ENCODE results near the gene CALCA.
A peak's percentile ranks its signal among the peaks of the same experiment; 100 is the strongest.

The CALCA gene

DNA sequence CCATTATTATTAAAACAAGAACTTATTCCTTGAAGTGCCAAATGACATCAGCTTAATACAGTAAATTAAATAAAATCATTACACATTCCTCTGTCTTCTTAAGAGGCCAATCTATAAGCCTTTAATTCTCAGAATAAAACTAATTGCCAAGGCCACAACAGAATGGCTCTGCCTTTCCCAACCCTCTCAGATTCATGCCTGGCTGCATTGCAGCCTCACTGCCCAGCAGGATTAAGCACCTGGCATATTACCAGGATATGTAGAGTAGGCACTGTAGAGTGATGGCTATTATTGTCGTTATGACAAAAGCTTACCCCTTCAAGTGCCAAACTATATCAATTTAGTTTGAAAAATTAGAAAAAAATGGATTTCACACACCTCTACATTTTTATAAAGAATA lies 9.4 kb upstream of the CALCA start:
- H3K9me3 Mint-ChIP-seq: no peaks in the 10 kb centered on the region
- H3K4me1 Mint-ChIP-seq: no peaks in the 10 kb centered on the region
- H3K4me3 Mint-ChIP-seq: no peak overlapping the region
- no peak overlapping the region for H3K27ac Mint-ChIP-seq
- peaks cover 48% of the 10 kb centered on the region for H3K27me3 Mint-ChIP-seq (ENCODE audit: low read depth)
- no peaks in the 10 kb centered on the region for H3K36me3 Mint-ChIP-seq (ENCODE audit: low read depth)
- TF ChIP-seq, protein P1, sequence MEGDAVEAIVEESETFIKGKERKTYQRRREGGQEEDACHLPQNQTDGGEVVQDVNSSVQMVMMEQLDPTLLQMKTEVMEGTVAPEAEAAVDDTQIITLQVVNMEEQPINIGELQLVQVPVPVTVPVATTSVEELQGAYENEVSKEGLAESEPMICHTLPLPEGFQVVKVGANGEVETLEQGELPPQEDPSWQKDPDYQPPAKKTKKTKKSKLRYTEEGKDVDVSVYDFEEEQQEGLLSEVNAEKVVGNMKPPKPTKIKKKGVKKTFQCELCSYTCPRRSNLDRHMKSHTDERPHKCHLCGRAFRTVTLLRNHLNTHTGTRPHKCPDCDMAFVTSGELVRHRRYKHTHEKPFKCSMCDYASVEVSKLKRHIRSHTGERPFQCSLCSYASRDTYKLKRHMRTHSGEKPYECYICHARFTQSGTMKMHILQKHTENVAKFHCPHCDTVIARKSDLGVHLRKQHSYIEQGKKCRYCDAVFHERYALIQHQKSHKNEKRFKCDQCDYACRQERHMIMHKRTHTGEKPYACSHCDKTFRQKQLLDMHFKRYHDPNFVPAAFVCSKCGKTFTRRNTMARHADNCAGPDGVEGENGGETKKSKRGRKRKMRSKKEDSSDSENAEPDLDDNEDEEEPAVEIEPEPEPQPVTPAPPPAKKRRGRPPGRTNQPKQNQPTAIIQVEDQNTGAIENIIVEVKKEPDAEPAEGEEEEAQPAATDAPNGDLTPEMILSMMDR (IDR thresholded peaks at IDR 0.05; ENCODE audit: unreplicated experiment in 3 of 3): no peak

- no peaks in the 10 kb centered on the region for H3K9me3 Mint-ChIP-seq
- no peaks in the 10 kb centered on the region for H3K4me1 Mint-ChIP-seq
- H3K27ac Mint-ChIP-seq: no peak overlapping the region
- H3K4me3 Mint-ChIP-seq: no peak overlapping the region
- peaks cover 51% of the 10 kb centered on the region for H3K27me3 Mint-ChIP-seq (ENCODE audit: low read depth)
- H3K36me3 Mint-ChIP-seq (ENCODE audit: low read depth): no peaks in the 10 kb centered on the region
- TF ChIP-seq, protein P1 (IDR thresholded peaks at IDR 0.05; ENCODE audit: unreplicated experiment in 3 of 3): no peak
Observed at GRCh38 chr11:14980854-14981253, 8.7 kb upstream of the CALCA start.

- TF ChIP-seq, protein P1 (IDR thresholded peaks at IDR 0.05; ENCODE audit: unreplicated experiment in 3 of 3): no peak
- no peaks in the 10 kb centered on the region for H3K36me3 Mint-ChIP-seq (ENCODE audit: low read depth)
- no peak overlapping the region for H3K4me3 Mint-ChIP-seq
- H3K9me3 Mint-ChIP-seq: no peaks in the 10 kb centered on the region
- peaks cover 26% of the 10 kb centered on the region for H3K4me1 Mint-ChIP-seq
- no peak overlapping the region for H3K27ac Mint-ChIP-seq
- peaks cover 80% of the 10 kb centered on the region for H3K27me3 Mint-ChIP-seq (ENCODE audit: low read depth)
Observed at GRCh38 chr11:14977101-14977880, 5.1 kb upstream of the CALCA start.

- Mint-ChIP-seq H3K4me3 (peak overlapping the region; percentile 39 to 76 (median 70)), H3K36me3 (ENCODE audit: low read depth) (no peaks in the 10 kb centered on the region), H3K9me3 (no peaks in the 10 kb centered on the region), H3K27ac (no peak overlapping the region), H3K27me3 (ENCODE audit: low read depth) (peaks cover 93% of the 10 kb centered on the region), H3K4me1 (peaks cover 31% of the 10 kb centered on the region)
- TF ChIP-seq, protein P1 (IDR thresholded peaks at IDR 0.05; ENCODE audit: unreplicated experiment in 3 of 3): no peak
Observed at GRCh38 chr11:14975252-14975587, 3.1 kb upstream of the CALCA start.

DNA sequence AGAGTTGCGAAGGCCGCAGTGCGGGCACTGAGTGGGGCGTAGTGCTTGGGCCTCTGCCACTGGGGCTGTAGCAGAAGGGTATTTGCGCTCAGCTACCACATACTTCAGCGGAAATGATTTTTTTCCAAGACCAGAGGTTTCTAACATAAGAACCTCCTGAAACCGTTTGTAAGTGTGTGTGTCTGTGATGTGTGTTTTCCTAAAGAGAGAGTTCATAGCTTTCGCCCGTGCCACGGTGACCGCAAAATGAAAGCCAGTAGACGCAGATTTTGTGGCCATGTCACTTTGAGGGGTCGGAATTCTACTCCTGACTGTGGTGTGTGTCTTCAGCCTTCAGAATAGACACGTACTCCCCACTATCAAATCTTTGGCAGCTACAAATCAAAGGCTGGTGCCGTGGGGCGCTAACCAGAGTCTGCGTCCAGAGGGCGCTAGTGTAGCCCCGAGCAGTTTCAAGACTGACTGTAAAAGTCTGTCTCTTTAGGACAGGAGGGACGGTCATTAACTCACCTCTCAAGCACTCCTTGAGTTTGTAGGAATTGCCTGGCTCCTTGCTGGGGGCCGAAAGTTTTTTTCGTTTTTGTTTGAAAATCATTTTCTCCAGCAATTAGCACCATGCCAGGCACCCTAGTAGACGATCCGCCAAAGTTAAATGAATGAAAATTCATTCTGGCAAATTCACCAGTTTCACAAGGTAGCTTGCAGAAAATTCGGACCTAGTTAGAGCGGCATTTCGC lies 2.5 kb upstream of the CALCA start:
- Mint-ChIP-seq H3K9me3 (no peaks in the 10 kb centered on the region), H3K27ac (no peak overlapping the region), H3K4me1 (peaks cover 31% of the 10 kb centered on the region), H3K36me3 (ENCODE audit: low read depth) (no peaks in the 10 kb centered on the region), H3K4me3 (peak overlapping the region; percentile 64 to 76 (median 70)), H3K27me3 (ENCODE audit: low read depth) (peaks cover 95% of the 10 kb centered on the region)
- TF ChIP-seq, protein P1 (IDR thresholded peaks at IDR 0.05; ENCODE audit: unreplicated experiment in 3 of 3): peak; percentile 52 to 64 (median 63)

All from nephron (organoid).